HG03108 (cell line): ENCODE data around the gene TAF6.
"Not testable (repeated sequence)": the region's sequence is repeated elsewhere in the genome, so short reads cannot be mapped to it uniquely, and the experiment has no call there.

Experiments used
- ATAC-seq: cut with Tn5 transposase; IDR thresholded peaks from one replicate; pipeline ENCODE4 v1.9.1; 2021; ENCODE audit warnings: moderate library complexity; ENCODE audit not compliant: unreplicated experiment

Gene TAF6

GRCh38 chr7:100152937-100153666 lies 33.9 kb upstream of the TAF6 start:
- no peak for ATAC-seq

DNA sequence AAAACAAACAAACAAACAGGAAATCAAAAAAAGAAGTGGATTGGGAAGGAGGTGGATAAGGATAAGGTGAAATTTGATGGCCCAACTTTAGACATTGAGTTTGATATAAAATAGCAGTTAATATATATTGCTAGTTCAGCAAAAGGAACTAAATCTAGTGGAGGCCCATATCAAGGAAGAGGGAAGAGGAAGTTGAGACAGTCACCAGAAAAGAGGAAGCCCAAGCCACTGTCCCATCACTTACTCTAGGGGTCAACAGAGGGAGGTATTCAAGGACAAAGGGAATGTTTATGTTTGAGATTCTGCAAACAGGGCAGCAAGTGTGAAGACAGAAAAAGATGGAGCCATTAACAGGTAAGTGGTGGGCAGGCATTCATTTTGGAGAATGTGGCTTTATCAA lies 33.2 kb upstream of the TAF6 start:
- ATAC-seq, result no peak

- peak; percentile 99 for ATAC-seq
Measured at GRCh38 chr7:100148559-100149328, 29.6 kb upstream of the TAF6 start, which contains the start of gene LAMTOR4. Gene LAMTOR4, plus strand, starts transcription at chr7:100148918. Its CDS starts 55 bp downstream, at chr7:100148973.

DNA sequence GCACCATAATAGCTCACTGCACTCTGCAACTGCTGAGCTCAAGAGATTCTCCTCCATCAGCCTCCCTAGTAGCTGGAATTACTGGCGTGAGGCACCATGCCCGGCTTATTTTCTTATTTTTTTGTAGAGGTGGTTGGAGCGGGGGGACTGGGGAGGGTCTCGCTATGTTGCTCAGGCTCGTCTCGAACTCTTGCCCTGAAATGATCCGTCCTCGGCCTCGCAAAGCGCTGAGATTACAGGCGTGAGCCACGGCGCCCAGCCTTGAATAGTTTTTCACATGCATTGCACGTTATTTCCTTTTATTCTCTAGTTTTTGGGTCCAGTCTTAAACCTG lies 29.0 kb upstream of the TAF6 start:
- no peak for ATAC-seq

- no peak for ATAC-seq
Measured at GRCh38 chr7:100147278-100147677, 28.1 kb upstream of the TAF6 start.

DNA sequence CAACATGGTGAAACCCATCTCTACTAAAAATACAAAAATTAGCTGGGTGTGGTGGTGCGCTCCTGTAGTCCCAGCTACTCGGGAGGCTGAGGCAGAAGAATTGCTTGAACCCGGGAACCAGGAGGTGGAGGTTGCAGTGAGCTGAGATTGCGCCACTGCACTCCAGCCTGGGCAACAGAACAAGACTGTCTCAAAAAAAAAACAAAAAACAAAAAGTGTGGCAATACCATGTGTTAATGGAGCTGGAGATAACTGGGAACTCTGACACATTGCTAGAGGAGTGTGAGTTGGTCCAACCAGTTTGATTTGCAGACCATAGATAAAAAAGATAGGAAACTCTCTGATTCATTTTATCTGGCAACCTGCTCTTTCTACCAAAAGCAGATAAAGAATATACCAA lies 27.2 kb upstream of the TAF6 start:
- ATAC-seq, result not testable (repeated sequence)

DNA sequence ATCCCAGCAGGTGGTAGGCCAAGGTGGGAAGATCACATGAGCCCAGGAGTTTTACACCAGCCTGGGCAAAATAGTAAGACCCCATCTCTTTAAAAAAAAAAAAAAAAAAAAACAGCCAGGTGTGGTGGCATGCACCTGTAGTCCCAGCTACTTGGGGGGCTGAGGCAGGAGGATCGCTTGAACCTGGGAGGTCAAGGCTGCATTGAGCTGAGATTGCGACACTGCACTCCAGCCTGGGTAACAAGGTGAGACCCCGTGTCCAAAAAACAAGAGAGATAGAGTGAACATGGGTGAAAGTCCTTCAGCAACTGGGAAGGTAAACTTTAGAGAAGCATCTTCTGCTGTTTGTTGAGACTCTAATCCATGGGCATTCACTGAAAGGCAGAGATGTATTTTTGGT lies 23.3 kb upstream of the TAF6 start:
- ATAC-seq, result no peak

- no peak for ATAC-seq
Measured at GRCh38 chr7:100141555-100141949, 22.4 kb upstream of the TAF6 start.

- ATAC-seq, result no peak
Measured at GRCh38 chr7:100137851-100138760, 18.9 kb upstream of the TAF6 start.

GRCh38 chr7:100132697-100133151 lies 13.6 kb upstream of the TAF6 start:
- peak; percentile 60 for ATAC-seq

DNA sequence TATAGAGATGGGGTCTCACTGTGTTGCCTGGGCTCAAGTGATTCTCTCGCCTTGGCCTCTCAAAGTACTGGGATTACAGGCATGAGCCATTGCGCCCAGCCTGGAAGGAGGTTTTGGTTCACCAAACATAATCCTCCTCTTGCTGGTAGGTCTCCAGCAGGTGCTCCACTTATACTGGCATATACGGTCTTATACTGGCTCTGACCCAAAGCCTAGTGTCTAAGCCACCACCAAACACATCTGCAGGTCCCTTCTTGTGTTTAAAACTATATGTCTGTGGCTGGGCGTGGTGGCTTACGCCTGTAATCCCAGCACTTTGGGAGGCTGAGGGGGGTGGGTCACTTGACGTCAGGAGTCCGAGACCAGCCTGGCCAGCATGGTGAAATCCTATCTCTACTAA lies 13.0 kb upstream of the TAF6 start:
- no peak for ATAC-seq

DNA sequence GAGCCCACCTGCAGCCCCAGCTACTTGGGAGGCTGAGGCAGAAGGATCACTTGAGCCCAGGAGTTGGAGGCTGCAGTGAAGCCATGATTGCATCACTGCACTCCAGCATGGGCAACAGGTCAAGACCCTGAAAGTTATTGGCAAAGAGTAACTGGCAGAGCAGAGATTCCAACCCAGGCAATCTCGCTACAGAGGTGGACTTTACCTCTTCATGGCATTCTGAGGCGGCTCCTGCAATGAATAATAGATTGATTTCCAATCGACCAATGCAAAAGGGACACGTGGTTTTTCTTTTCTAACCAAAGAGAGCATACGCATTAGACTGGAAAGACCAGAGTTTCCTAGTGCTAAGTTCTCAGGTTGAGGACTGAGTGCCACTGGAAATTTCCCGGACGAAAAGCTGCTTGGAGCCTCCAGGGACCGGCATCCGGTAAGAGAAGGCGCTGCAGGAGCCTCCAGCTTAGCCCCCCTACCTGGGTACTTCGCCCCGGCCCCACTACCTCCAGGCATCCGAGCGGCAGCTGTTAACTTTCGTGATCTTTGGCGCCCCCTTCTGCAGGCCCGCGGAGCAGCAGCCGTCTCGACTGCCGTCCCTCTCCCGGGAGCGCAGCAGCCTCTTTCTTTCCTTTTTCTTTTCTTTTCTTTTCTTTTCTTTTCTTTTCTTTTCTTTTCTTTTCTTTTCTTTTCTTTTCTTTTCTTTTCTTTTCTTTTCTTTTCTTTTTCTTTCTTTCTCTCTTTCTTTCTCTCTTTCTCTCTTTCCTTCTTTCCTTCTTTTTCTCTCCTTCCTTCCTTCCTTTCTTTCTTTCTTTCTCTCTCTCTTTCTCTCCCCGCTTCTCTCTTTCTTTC lies 11.7 kb upstream of the TAF6 start:
- ATAC-seq, result no peak

DNA sequence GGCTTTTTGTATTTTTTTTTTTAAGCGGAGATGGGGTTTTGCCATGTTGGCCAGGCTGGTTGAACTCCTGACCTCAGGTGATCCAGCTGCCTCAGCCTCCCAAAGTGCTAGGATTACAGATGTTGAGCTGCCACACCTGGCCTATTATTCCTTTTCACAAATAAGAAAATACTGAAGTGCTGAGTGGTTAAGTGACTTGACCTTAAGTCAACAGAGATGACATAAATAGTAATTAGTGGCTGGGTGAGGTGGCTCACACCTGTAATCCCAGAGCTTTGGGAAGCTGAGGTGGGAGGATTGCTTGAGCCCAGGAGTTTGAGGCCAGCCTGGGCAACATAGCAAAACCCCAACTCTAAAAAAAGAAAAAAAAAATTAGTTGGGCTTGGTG lies 11.1 kb upstream of the TAF6 start:
- ATAC-seq, result not testable (repeated sequence)

GRCh38 chr7:100128637-100128963 lies 9.4 kb upstream of the TAF6 start:
- ATAC-seq, result no peak

- ATAC-seq, result peak; percentile 1
Measured at GRCh38 chr7:100127866-100128636, 8.9 kb upstream of the TAF6 start.

GRCh38 chr7:100126931-100127865 lies 8.0 kb upstream of the TAF6 start, which contains the start of gene MBLAC1:
Gene MBLAC1, plus strand, starts transcription at chr7:100126967. Its CDS starts 429 bp downstream, at chr7:100127396.
- ATAC-seq, result peak; percentile 50

DNA sequence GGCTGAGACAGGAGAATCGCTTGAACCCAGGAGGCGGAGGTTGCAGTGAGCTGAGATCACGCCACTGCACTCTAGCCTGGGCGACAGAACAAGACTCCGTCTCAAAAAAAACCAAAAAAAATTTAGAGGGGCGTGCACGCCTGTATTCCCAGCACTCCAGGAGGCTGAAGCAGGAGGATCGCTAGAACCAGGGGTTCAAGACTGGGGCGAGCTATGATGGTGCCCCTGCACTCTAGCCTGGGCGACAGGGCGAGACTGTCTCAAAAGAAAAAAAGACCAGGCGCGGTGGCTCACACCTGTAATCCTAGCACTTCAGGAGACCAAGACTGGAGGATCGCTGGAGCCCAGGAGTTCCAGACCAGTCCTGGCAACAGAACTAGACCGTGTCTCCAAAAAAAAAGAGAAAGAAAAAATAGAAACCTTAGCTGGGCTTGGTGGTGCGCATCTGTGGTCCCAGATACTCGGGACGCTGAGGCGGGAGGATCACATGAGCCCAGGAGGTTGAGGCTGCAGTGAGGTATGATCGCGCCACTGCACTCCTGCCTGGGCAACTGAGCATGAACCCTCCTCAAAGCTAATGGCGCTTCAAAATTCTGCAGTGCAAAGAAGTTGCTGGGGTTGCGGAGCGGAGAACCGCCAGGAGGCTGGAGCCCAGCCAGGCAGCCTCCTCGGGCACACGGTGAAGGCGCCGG lies 7.2 kb upstream of the TAF6 start:
- no peak for ATAC-seq
